Heart right ventricle (tissue), 16 donors: ENCODE results near the gene BEND7. TPM values are rescaled to one million over a fixed set of nuclear protein-coding genes. Genes with fewer than 3 reads are reported as not detected.

Experiments
- ATAC-seq, 8 donors: fragments of 200-7000 bp; cut with Tn5 transposase; one replicate each; pipeline ENCODE4 v1.9.1; 2020; ENCODE audit warnings: mild to moderate bottlenecking in 8 of 8, moderate library complexity in 8 of 8, moderate number of reproducible peaks in 1 of 8
- DNase-seq, 2 donors: peaks; one replicate each; pipeline ENCODE4 v3.0.0-alpha.2; 2020
- H3K27ac ChIP-seq, 10 donors: fragments of 200-600 bp; sonication (generic) in 2 of 10; one replicate each; pipeline versions ENCODE4 v1.5.0 to v1.8.0; 2020 to 2022; ENCODE audit warnings: mild to moderate bottlenecking in 3 of 10
- H3K27me3 ChIP-seq, 7 donors: fragments of 200-600 bp; one replicate each; pipeline ENCODE4 v1.8.0; 2021 to 2022; ENCODE audit warnings: mild to moderate bottlenecking in 2 of 7
- H3K36me3 ChIP-seq, 9 donors: fragments of 200-600 bp; sonication (generic) in 1 of 9; one replicate each; pipeline versions ENCODE4 v1.5.0 to v1.8.0; 2020 to 2022; ENCODE audit warnings: mild to moderate bottlenecking in 2 of 9
- H3K4me1 ChIP-seq, 9 donors: fragments of 200-600 bp; sonication (generic) in 1 of 9; one replicate each; pipeline versions ENCODE4 v1.5.0 to v1.8.0; 2020 to 2022; ENCODE audit warnings: mild to moderate bottlenecking in 4 of 9
- H3K4me3 ChIP-seq, 10 donors: fragments of 200-600 bp; sonication (generic) in 2 of 10; one replicate each; pipeline versions ENCODE4 v1.5.0 to v1.8.0; 2020 to 2022; ENCODE audit warnings: mild to moderate bottlenecking in 7 of 10, moderate library complexity in 2 of 10
- H3K9me3 ChIP-seq, 11 donors: fragments of 200-600 bp in 10 of 11; sonication (generic) in 2 of 11; one replicate each; pipeline versions ENCODE4 v1.5.0 to v1.8.0; 2013 to 2022; ENCODE audit warnings: mild to moderate bottlenecking in 2 of 11, control low read depth in 1 of 11, moderate library complexity in 1 of 11
- CTCF ChIP-seq, 9 donors: fragments of 200-600 bp; sonication (generic) in 2 of 9; IDR thresholded peaks; one replicate each; pipeline versions ENCODE4 v1.5.0 to v1.8.0; 2021 to 2022; ENCODE audit warnings: antibody characterized with exemption in 9 of 9, mild to moderate bottlenecking in 5 of 9, moderate library complexity in 1 of 9
- WGBS, 2 donors: extraction: QIAGEN DNeasy Blood & Tissue Kit; methylation state at CpG; one replicate each; pipeline ENCODE4 v1.1.7; 2013; ENCODE audit warnings: inconsistent platforms in 1 of 2; 5-methylcytosine and 5-hydroxymethylcytosine counted together
- intact Hi-C, 10 donors: fragments of 100-400 bp; cut with DNase I; formaldehyde crosslinking; loops; one replicate each; pipeline versions ENCODE4 v1.11.1 to v1.14.2; 2022
- polyA plus RNA-seq, 2 donors: library from polyadenylated mRNA; stranded (reverse); fragments of 200-250 nt; gene quantifications; one replicate each; pipeline ENCODE4 v1.2.3, GENCODE V29; 2013
- total RNA-seq, 10 donors: library from RNA; stranded (reverse); fragmentation: NEBNext Ultra II Directional in 3 of 10; extraction: Animal tissue kit (Norgen Biotek cat#: 25700) in 3 of 10; gene quantifications; one replicate each; pipeline versions ENCODE4 v1.2.1 to v1.2.4, GENCODE V29; 2021 to 2023
- donor health status: Arrhythmogenic right ventricular cardiomyopathy.
- donor health status: ischemic (EF 13 %, LVEDD 7.1; RV severe dilation, severe dysfunction).
- donor health status: healthy with polysubstance abuse.
- donor health status: DM: no; HTN: yes; CAD: no.
- donor health status: DM: no; HTN: no; CAD: no.
- donor health status: ischemic (EF 25% LVEDD 6.9; RV normal size, moderate dysfunction).
- donor health status: ischemic (EF 25% LVEDD 5.7; RV mildly dilated, moderate dysfunction).
- donor health status: healthy.
- donor health status: DM: yes; HTN: yes; CAD: no.
- donor health status: Ischemic cardiomyopathy.
- donor health status: ischemic (EF 35%, LVEDD 5.7; RV mildly dilated, moderate dysfunction).
- donor health status: nonischemic (EF 11% LVEDD 7.7; RV severe dilation, severe dysfunction).
- donor health status: DM: yes; HTN: yes; CAD: no.
- donor health status: PGD.
- donor health status: ischemic (EF 29% LVEDD 5.4; RV normal size, mild dysfunction).
- donor health status: nonischemic (EF 23%, LVEDD 6.1; RV moderate dilation, normal function).

BEND7 gene
- total and polyA plus RNA-seq, 12 donors: 6.4 to 21.0 (median 12.5) TPM

GRCh38 chr10:13417459-13418126, 111.2 kb downstream of the BEND7 start:
- Histone ChIP-seq H3K27me3 (no peaks in the 10 kb centered on the region), H3K36me3 (no peaks in the 10 kb centered on the region), H3K27ac (no peak overlapping the region), H3K4me1 (no peaks in the 10 kb centered on the region), H3K4me3 (no peak overlapping the region), H3K9me3 (peaks cover 0 to 23% (median 7%) of the 10 kb centered on the region in 11 donors)
- no peak for ATAC-seq
- TF ChIP-seq CTCF (IDR thresholded peaks at IDR 0.05): no peak
- intact Hi-C loops: no loop called here
- no peak for DNase-seq
- 82 to 87% methylated on average over 9 of the region's 9 CpGs for WGBS, 2 donors

GRCh38 chr10:13416760-13417159, 112.1 kb downstream of the BEND7 start:
- intact Hi-C loops: no loop called here
- no peak for TF ChIP-seq CTCF (IDR thresholded peaks at IDR 0.05)
- ATAC-seq: no peak

GRCh38 chr10:13414855-13415254, 114.0 kb downstream of the BEND7 start:
- DNase-seq (no peak), ATAC-seq (no peak)
- 44 to 56% methylated on average over 2 of the region's 2 CpGs for WGBS, 2 donors
- Histone ChIP-seq H3K4me3 (no peak overlapping the region), H3K27ac (no peak overlapping the region), H3K27me3 (peaks cover 0 to 7% (median 0%) of the 10 kb centered on the region in 7 donors), H3K4me1 (no peaks in the 10 kb centered on the region), H3K9me3 (peaks cover 0 to 23% (median 7%) of the 10 kb centered on the region in 11 donors), H3K36me3 (no peaks in the 10 kb centered on the region)
- TF ChIP-seq CTCF (IDR thresholded peaks at IDR 0.05): no peak
- intact Hi-C loops: no loop called here

More at GRCh38 chr10:13416760-13417159, 112.1 kb downstream of the BEND7 start:
- no peaks in the 10 kb centered on the region for H3K36me3 ChIP-seq
- H3K4me3 ChIP-seq: no peak overlapping the region
- peaks cover 0 to 23% (median 7%) of the 10 kb centered on the region in 11 donors for H3K9me3 ChIP-seq
- DNase-seq: no peak
- H3K4me1 ChIP-seq: no peaks in the 10 kb centered on the region
- no peaks in the 10 kb centered on the region for H3K27me3 ChIP-seq
- WGBS, 2 donors: 79 to 83% methylated on average over 2 of the region's 2 CpGs
- H3K27ac ChIP-seq: no peak overlapping the region

GRCh38 chr10:13414137-13414536, 114.7 kb downstream of the BEND7 start:
- ATAC-seq (no peak), DNase-seq (no peak)
- H3K4me3 ChIP-seq: no peak overlapping the region
- no peak overlapping the region for H3K27ac ChIP-seq
- H3K9me3 ChIP-seq: peaks cover 0 to 23% (median 7%) of the 10 kb centered on the region in 11 donors
- 86 to 97% methylated on average over 1 of the region's 1 CpG for WGBS, 2 donors
- no peaks in the 10 kb centered on the region for H3K36me3 ChIP-seq
- intact Hi-C loops: no loop called here
- no peak for TF ChIP-seq CTCF (IDR thresholded peaks at IDR 0.05)
- peaks cover 0 to 9% (median 0%) of the 10 kb centered on the region in 7 donors for H3K27me3 ChIP-seq
- no peaks in the 10 kb centered on the region for H3K4me1 ChIP-seq
